Sigmoid colon (tissue), 4 donors: ENCODE data around the gene SLCO2A1.

Experiments
- EP300 ChIP-seq, 4 donors: sonication (generic); formaldehyde crosslinking; IDR thresholded peaks; one replicate each; pipeline ENCODE4 v1.6.1; 2017; ENCODE audit warnings: antibody characterized with exemption in 4 of 4
- POLR2A ChIP-seq, 2 donors: fragments of 450-650 bp; IDR thresholded peaks; one replicate each; pipeline ENCODE4 v1.6.1; 2016; ENCODE audit warnings: antibody characterized with exemption in 2 of 2, mild to moderate bottlenecking in 2 of 2, moderate library complexity in 2 of 2
- POLR2AphosphoS5 ChIP-seq, 4 donors: sonication (generic); formaldehyde crosslinking; IDR thresholded peaks; one replicate each; pipeline ENCODE4 v1.6.1; 2017; ENCODE audit warnings: antibody characterized with exemption in 4 of 4
- TF ChIP-seq, protein P1 (sequence below), 4 experiments: fragments of 450-650 bp in 3 of 4; fragments of 200-600 bp in 1 of 4; IDR thresholded peaks; one replicate each; pipeline ENCODE4 v1.5.1; 2016 to 2019; ENCODE audit warnings: antibody characterized with exemption in 4 of 4, mild to moderate bottlenecking in 3 of 4, moderate library complexity in 2 of 4

DNA sequence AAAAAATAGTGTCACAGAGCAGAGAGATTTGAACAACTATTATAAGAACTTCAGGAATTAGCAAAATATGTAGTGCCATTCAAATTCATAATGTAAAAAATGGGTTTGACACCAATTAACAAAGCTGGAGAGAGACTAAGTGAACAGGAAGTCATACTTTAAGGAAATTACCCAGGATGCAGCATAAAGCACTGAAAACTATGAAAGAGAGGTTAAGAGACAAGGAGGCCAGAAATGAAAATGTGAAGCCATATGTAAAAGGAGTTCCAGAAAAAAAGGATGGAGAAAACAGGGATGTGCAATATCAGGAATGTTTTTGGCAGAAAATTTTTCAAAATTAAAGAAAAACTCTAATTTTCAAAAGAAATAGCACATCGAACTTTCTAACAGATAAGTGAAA is 57.6 kb downstream of the SLCO2A1 start:
- TF ChIP-seq, protein P1, sequence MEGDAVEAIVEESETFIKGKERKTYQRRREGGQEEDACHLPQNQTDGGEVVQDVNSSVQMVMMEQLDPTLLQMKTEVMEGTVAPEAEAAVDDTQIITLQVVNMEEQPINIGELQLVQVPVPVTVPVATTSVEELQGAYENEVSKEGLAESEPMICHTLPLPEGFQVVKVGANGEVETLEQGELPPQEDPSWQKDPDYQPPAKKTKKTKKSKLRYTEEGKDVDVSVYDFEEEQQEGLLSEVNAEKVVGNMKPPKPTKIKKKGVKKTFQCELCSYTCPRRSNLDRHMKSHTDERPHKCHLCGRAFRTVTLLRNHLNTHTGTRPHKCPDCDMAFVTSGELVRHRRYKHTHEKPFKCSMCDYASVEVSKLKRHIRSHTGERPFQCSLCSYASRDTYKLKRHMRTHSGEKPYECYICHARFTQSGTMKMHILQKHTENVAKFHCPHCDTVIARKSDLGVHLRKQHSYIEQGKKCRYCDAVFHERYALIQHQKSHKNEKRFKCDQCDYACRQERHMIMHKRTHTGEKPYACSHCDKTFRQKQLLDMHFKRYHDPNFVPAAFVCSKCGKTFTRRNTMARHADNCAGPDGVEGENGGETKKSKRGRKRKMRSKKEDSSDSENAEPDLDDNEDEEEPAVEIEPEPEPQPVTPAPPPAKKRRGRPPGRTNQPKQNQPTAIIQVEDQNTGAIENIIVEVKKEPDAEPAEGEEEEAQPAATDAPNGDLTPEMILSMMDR (IDR thresholded peaks at IDR 0.05) = no peak
- TF ChIP-seq POLR2AphosphoS5 (IDR thresholded peaks at IDR 0.05) (no peak), POLR2A (IDR thresholded peaks at IDR 0.05) (no peak), EP300 (IDR thresholded peaks at IDR 0.05) (no peak)
